Measurements from ENCODE around the gene CBFA2T2. TPM values are rescaled to one million over a fixed set of nuclear protein-coding genes. Genes with fewer than 3 reads are reported as not detected.

CBFA2T2 gene
- total RNA-seq, 2 donors from 2014 or later: 14.8 to 18.0 TPM

GRCh38 chr20:33680686-33681085, 190.8 kb downstream of the CBFA2T2 start:
- Histone ChIP-seq H3K27me3 (replicated peaks; ENCODE audit: insufficient read depth) (no peaks in the 10 kb centered on the region), H3K9me3 (no peaks in the 10 kb centered on the region), H3K4me3 (no peak overlapping the region), H3K27ac (peak overlapping the region; percentile 5 to 12), H3K36me3 (no peaks in the 10 kb centered on the region), H3K4me1 (ENCODE audit: control insufficient read depth in 1 of 2, low read depth in 2 of 2) (peaks cover 25 to 38% of the 10 kb centered on the region in 2 donors)
- no peak for TF ChIP-seq CTCF (IDR thresholded peaks at IDR 0.05)
- DNase-seq (ENCODE audit: low spot score): no peak
- peak; percentile 66 for ATAC-seq (ENCODE audit: insufficient number of reproducible peaks, low FRiP score, low read depth)

- peak overlapping the region in 1 of 2 donors; percentile 12 for H3K27ac ChIP-seq
- H3K4me3 ChIP-seq: no peak overlapping the region
- no peak for ATAC-seq (ENCODE audit: insufficient number of reproducible peaks, low FRiP score, low read depth)
- DNase-seq (ENCODE audit: low spot score): no peak
- no peaks in the 10 kb centered on the region for H3K27me3 ChIP-seq (replicated peaks; ENCODE audit: insufficient read depth)
- H3K36me3 ChIP-seq: no peaks in the 10 kb centered on the region
- no peak for TF ChIP-seq CTCF (IDR thresholded peaks at IDR 0.05)
- H3K4me1 ChIP-seq (ENCODE audit: control insufficient read depth in 1 of 2, low read depth in 2 of 2): peaks cover 20 to 33% of the 10 kb centered on the region in 2 donors
- H3K9me3 ChIP-seq: no peaks in the 10 kb centered on the region
Measured at GRCh38 chr20:33681288-33681687, 191.4 kb downstream of the CBFA2T2 start.

- peaks cover 19 to 32% of the 10 kb centered on the region in 2 donors for H3K4me1 ChIP-seq (ENCODE audit: control insufficient read depth in 1 of 2, low read depth in 2 of 2)
- no peaks in the 10 kb centered on the region for H3K36me3 ChIP-seq
- no peaks in the 10 kb centered on the region for H3K9me3 ChIP-seq
- TF ChIP-seq CTCF (IDR thresholded peaks at IDR 0.05): no peak
- no peak for ATAC-seq (ENCODE audit: insufficient number of reproducible peaks, low FRiP score, low read depth)
- DNase-seq (ENCODE audit: low spot score): no peak
- H3K4me3 ChIP-seq: no peak overlapping the region
- H3K27ac ChIP-seq: no peak overlapping the region
- H3K27me3 ChIP-seq (replicated peaks; ENCODE audit: insufficient read depth): no peaks in the 10 kb centered on the region
Measured at GRCh38 chr20:33681728-33682353, 191.9 kb downstream of the CBFA2T2 start.

GRCh38 chr20:33684533-33685327, 194.8 kb downstream of the CBFA2T2 start:
- peaks cover 19 to 33% of the 10 kb centered on the region in 2 donors for H3K4me1 ChIP-seq (ENCODE audit: control insufficient read depth in 1 of 2, low read depth in 2 of 2)
- no peak overlapping the region for H3K4me3 ChIP-seq
- H3K27me3 ChIP-seq (replicated peaks; ENCODE audit: insufficient read depth): no peaks in the 10 kb centered on the region
- no peaks in the 10 kb centered on the region for H3K36me3 ChIP-seq
- DNase-seq (ENCODE audit: low spot score) (no peak), ATAC-seq (ENCODE audit: insufficient number of reproducible peaks, low FRiP score, low read depth) (no peak)
- H3K27ac ChIP-seq: no peak overlapping the region
- TF ChIP-seq CTCF (IDR thresholded peaks at IDR 0.05): no peak
- no peaks in the 10 kb centered on the region for H3K9me3 ChIP-seq

- Histone ChIP-seq H3K4me3 (peak overlapping the region; percentile 60), H3K27me3 (replicated peaks; ENCODE audit: insufficient read depth) (no peaks in the 10 kb centered on the region), H3K36me3 (no peaks in the 10 kb centered on the region), H3K9me3 (no peaks in the 10 kb centered on the region), H3K4me1 (ENCODE audit: control insufficient read depth in 1 of 2, low read depth in 2 of 2) (peaks cover 15 to 25% of the 10 kb centered on the region in 2 donors), H3K27ac (no peak overlapping the region)
- TF ChIP-seq CTCF (IDR thresholded peaks at IDR 0.05): no peak
- ATAC-seq (ENCODE audit: insufficient number of reproducible peaks, low FRiP score, low read depth) (no peak), DNase-seq (ENCODE audit: low spot score) (no peak)
Measured at GRCh38 chr20:33685328-33686099, 195.6 kb downstream of the CBFA2T2 start.

Data from thoracic aorta (tissue), 2 donors.